ENCODE results near the gene FILIP1L.

DNA sequence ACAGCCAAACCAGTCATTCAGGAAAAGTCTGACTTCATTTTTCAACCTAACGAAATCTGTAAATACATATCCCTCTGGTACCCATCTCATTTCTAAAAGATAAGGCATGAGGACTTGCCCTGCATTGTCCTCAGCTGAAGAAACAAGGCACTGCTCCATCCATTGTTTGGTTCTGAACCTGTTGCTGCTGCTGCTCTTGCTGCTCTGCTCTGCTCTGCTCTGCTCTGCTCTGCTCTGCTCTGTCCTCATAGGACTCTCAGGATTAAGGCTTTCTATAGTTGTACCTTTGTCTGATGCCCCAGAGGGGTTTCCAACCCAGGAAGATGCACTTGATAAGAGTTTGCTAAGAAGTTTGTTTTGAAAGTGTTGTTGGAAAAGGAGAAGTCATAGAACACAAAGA, 258.4 kb downstream of the FILIP1L start:
- TF ChIP-seq, protein P1, sequence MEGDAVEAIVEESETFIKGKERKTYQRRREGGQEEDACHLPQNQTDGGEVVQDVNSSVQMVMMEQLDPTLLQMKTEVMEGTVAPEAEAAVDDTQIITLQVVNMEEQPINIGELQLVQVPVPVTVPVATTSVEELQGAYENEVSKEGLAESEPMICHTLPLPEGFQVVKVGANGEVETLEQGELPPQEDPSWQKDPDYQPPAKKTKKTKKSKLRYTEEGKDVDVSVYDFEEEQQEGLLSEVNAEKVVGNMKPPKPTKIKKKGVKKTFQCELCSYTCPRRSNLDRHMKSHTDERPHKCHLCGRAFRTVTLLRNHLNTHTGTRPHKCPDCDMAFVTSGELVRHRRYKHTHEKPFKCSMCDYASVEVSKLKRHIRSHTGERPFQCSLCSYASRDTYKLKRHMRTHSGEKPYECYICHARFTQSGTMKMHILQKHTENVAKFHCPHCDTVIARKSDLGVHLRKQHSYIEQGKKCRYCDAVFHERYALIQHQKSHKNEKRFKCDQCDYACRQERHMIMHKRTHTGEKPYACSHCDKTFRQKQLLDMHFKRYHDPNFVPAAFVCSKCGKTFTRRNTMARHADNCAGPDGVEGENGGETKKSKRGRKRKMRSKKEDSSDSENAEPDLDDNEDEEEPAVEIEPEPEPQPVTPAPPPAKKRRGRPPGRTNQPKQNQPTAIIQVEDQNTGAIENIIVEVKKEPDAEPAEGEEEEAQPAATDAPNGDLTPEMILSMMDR (conservative IDR thresholded peaks at IDR 0.05), result no peak
- no peak for TF ChIP-seq ZFX (IDR thresholded peaks at IDR 0.05)
